Transverse colon (tissue), 4 donors: Measurements from ENCODE around the gene RTTN. TPM values are rescaled to one million over a fixed set of nuclear protein-coding genes. Genes with fewer than 3 reads are reported as not detected.

ENCODE experiments used
- DNase-seq: peaks from one replicate; pipeline ENCODE4 v3.0.0-alpha.2; 2019
- H3K27ac ChIP-seq, 4 donors: fragments of 200-600 bp; sonication (generic); 2 replicates each; pipeline ENCODE4 v1.5.1; 2016 to 2018; ENCODE audit warnings: inconsistent platforms in 4 of 4
- H3K27me3 ChIP-seq: fragments of 200-600 bp; sonication (generic); 2 replicates; pipeline ENCODE4 v1.5.1; 2017; ENCODE audit warnings: inconsistent platforms
- H3K36me3 ChIP-seq, 4 donors: fragments of 200-600 bp; sonication (generic); 2 replicates each; pipeline ENCODE4 v1.5.1; 2017 to 2019; ENCODE audit warnings: inconsistent platforms in 4 of 4
- H3K4me1 ChIP-seq, 4 donors: fragments of 200-600 bp; sonication (generic); 2 replicates each; pipeline ENCODE4 v1.5.1; 2017 to 2020; ENCODE audit warnings: inconsistent platforms in 4 of 4
- H3K4me3 ChIP-seq, 4 donors: fragments of 200-600 bp; sonication (generic); 1 replicate in 1 of 4; 2 replicates in 3 of 4; pipeline versions ENCODE4 v1.5.1 to v1.6.1; 2017 to 2019; ENCODE audit warnings: inconsistent platforms in 4 of 4
- H3K9me3 ChIP-seq, 2 donors: fragments of 200-600 bp; sonication (generic); 2 replicates each; pipeline ENCODE4 v1.5.1; 2017 to 2019; ENCODE audit warnings: inconsistent platforms in 2 of 2
- CTCF ChIP-seq, 5 experiments: fragments of 200-600 bp in 3 of 5; fragments of 450-650 bp in 2 of 5; sonication (generic) in 3 of 5; IDR thresholded peaks; 1 replicate in 2 of 5; 2 replicates in 3 of 5; pipeline ENCODE4 v1.5.1; 2016 to 2017; ENCODE audit warnings: antibody characterized with exemption in 5 of 5, inconsistent platforms in 3 of 5, mild to moderate bottlenecking in 2 of 5, moderate library complexity in 1 of 5
- EP300 ChIP-seq: sonication (generic); formaldehyde crosslinking; IDR thresholded peaks from one replicate; pipeline ENCODE4 v1.6.1; 2017; ENCODE audit warnings: antibody characterized with exemption, low read depth
- POLR2A ChIP-seq: fragments of 450-650 bp; IDR thresholded peaks from one replicate; pipeline ENCODE4 v1.6.1; 2016; ENCODE audit warnings: antibody characterized with exemption, mild to moderate bottlenecking, moderate library complexity
- POLR2AphosphoS5 ChIP-seq, 3 donors: sonication (generic); formaldehyde crosslinking; IDR thresholded peaks; one replicate each; pipeline ENCODE4 v1.6.1; 2016; ENCODE audit warnings: antibody characterized with exemption in 3 of 3
- WGBS, 2 donors: methylation state at CpG; one replicate each; pipeline ENCODE4 v1.1.5; 2018; ENCODE audit warnings: low coverage in 1 of 2; 5-methylcytosine and 5-hydroxymethylcytosine counted together
- in situ Hi-C, 4 donors: fragments of 200-750 bp; cut with MboI; loops; one replicate each; pipeline versions ENCODE4 v1.15.0 to v1.15.1; 2017; ENCODE audit warnings: low sequenced_read_pairs in 3 of 4, low pct_ligation_motif_present in 1 of 4, low pct_unique_long_range_greater_than_20kb in 1 of 4
- intact Hi-C: fragments of 100-400 bp; cut with DNase I; formaldehyde crosslinking; loops from one replicate; pipeline ENCODE4 v1.15.1; 2023; ENCODE audit warnings: low total_unique reads
- total RNA-seq, 4 donors: library from RNA; depleted of rRNA; stranded (reverse); fragments of >200 nt; gene quantifications; one replicate each; pipeline ENCODE4 v1.1.0, GENCODE V29; 2016

The RTTN gene
- total RNA-seq, 4 donors from 2014 or later: 9.7 to 18.7 (median 13.1) TPM

- no peak for TF ChIP-seq EP300
- no peak for TF ChIP-seq POLR2AphosphoS5 (IDR thresholded peaks at IDR 0.05)
- TF ChIP-seq POLR2A: no peak
- TF ChIP-seq CTCF (IDR thresholded peaks at IDR 0.05): no peak
- no peak overlapping the region for H3K27ac ChIP-seq
- H3K36me3 ChIP-seq: peaks cover 0 to 10% (median 5%) of the 10 kb centered on the region in 4 donors
- in situ Hi-C loops: no loop called here
- intact Hi-C loops: no loop called here
- H3K4me1 ChIP-seq: no peaks in the 10 kb centered on the region
- DNase-seq: no peak
- no peak overlapping the region for H3K4me3 ChIP-seq
- H3K9me3 ChIP-seq: no peaks in the 10 kb centered on the region
- H3K27me3 ChIP-seq: no peaks in the 10 kb centered on the region
Observed at GRCh38 chr18:70058916-70059315, 146.6 kb downstream of the RTTN start.

DNA sequence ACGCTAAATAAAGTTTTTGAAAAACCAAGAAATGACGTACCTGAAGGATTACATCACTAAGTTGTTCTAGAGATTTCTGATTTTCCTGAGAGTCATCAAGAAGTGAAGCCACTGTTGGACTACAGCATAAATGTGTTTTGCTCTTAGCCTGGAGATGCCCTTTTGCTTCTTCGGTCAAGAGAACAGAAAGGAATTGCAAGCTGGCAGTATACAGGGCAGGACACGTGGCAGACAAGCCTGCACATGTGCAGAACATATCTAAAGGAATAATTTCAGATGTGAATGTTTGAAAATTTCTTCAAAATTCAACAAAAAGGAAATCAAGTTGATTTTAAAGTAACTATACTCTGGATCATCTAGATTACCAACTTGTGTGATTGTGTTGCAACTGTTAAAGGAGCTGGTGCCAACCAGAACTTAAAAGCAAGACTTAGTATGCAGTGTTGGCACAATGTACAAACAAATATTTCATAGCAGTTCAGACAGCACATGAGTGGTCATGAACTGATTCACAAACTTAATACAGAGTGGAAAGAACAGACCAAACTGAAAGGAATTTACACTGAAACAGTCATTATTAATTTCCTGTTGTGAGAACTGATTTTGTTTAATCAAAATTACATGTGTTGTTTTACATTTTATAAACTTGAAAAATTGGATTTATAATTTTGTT, 157.4 kb downstream of the RTTN start:
- H3K27me3 ChIP-seq: no peaks in the 10 kb centered on the region
- intact Hi-C loops: loop anchor here (10.0 kb wide), 1 partner anchor 63 kb away; no protein-coding TSS in a partner anchor
- WGBS, 2 donors: 84 to 94% methylated on average over 3 to 4 of the region's 4 CpGs

GRCh38 chr18:70046796-70047195, 158.7 kb downstream of the RTTN start:
- no peaks in the 10 kb centered on the region for H3K36me3 ChIP-seq
- in situ Hi-C loops: no loop called here
- DNase-seq: no peak
- TF ChIP-seq POLR2A (no peak), EP300 (no peak), POLR2AphosphoS5 (IDR thresholded peaks at IDR 0.05) (no peak), CTCF (IDR thresholded peaks at IDR 0.05) (no peak)
- intact Hi-C loops: loop anchor here (10.0 kb wide), 1 partner anchor 62 kb away; no protein-coding TSS in a partner anchor
- no peaks in the 10 kb centered on the region for H3K4me1 ChIP-seq
- no peaks in the 10 kb centered on the region for H3K9me3 ChIP-seq
- WGBS, 2 donors: 64 to 72% methylated on average over 1 of the region's 1 CpG
- H3K27me3 ChIP-seq: no peaks in the 10 kb centered on the region
- no peak overlapping the region for H3K27ac ChIP-seq
- H3K4me3 ChIP-seq: no peak overlapping the region

More for the DNA sequence above, 157.4 kb downstream of the RTTN start:
- Histone ChIP-seq H3K4me3 (no peak overlapping the region), H3K27ac (no peak overlapping the region), H3K4me1 (no peaks in the 10 kb centered on the region), H3K36me3 (no peaks in the 10 kb centered on the region), H3K9me3 (no peaks in the 10 kb centered on the region)
- TF ChIP-seq CTCF (IDR thresholded peaks at IDR 0.05) (no peak), POLR2A (no peak), POLR2AphosphoS5 (IDR thresholded peaks at IDR 0.05) (no peak)
- no peak for DNase-seq
- in situ Hi-C loops: no loop called here

DNA sequence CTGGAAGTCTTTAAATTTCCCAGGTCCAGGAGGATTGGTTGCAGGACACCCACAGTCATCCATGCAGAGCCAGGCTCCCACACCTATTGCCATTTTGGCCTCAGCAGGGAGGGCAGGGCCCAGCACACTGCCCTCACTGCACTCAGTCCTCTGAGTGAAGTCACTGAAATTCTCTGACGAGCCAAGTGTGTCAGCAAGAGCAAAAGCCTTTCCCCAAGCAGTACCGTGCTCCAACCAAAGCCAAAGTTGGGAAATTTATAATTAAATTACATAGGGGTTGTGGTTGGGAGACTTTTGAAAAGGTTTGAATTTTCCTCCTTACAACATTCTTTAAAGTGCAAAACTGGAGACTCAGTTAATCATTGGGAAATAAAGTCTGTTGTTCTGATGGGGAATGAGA, 159.3 kb downstream of the RTTN start:
- in situ Hi-C loops: no loop called here
- Histone ChIP-seq H3K4me3 (no peak overlapping the region), H3K4me1 (no peaks in the 10 kb centered on the region), H3K27me3 (no peaks in the 10 kb centered on the region), H3K27ac (no peak overlapping the region), H3K36me3 (no peaks in the 10 kb centered on the region), H3K9me3 (no peaks in the 10 kb centered on the region)
- no peak for DNase-seq
- WGBS, 2 donors: 90% methylated on average over 2 of the region's 2 CpGs; no CpG with 5 or more reads in 1 of the 2 donors
- intact Hi-C loops: loop anchor here (10.0 kb wide), 1 partner anchor 61 kb away; no protein-coding TSS in a partner anchor
- TF ChIP-seq EP300: no peak
- no peak for TF ChIP-seq POLR2AphosphoS5 (IDR thresholded peaks at IDR 0.05)
- no peak for TF ChIP-seq POLR2A
- no peak for TF ChIP-seq CTCF (IDR thresholded peaks at IDR 0.05)
